GM12875 (cell line): ENCODE measurements around the gene SMIM33.
"Not testable (repeated sequence)": the region's sequence is repeated elsewhere in the genome, so short reads cannot be mapped to it uniquely, and the experiment has no call there.

Source experiments
- H3K4me3 ChIP-seq: one replicate; pipeline ENCODE4 v1.5.1; 2011; ENCODE audit warnings: low read depth, low read length, control low read depth
- TF ChIP-seq, protein P1 (sequence below): IDR thresholded peaks from 2 replicates; pipeline ENCODE4 v1.5.1; 2011; ENCODE audit warnings: low read depth, mild to moderate bottlenecking, control low read depth, inconsistent platforms, low read length, moderate library complexity, borderline replicate concordance; ENCODE audit not compliant: insufficient read depth

Gene SMIM33

DNA sequence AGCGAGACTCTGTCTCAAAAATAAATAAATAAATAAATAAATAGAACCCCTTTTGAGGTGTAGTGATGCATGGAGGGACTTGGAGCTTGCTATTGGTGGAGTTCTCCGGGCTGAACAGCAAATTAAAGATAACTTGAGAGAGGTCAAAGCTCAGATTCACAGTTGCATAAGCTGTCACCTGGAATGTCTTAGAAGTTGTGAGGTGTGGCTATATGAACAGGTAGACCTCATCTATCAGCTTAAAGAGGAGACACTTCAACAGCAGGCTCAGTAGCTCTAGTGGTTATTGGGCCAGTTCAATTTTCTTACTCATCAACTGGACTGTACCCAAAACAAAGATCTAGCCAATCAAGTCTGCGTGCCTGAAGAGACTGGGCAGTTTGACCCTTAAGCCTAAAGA, 23.5 kb downstream of the SMIM33 start:
- TF ChIP-seq, protein P1, sequence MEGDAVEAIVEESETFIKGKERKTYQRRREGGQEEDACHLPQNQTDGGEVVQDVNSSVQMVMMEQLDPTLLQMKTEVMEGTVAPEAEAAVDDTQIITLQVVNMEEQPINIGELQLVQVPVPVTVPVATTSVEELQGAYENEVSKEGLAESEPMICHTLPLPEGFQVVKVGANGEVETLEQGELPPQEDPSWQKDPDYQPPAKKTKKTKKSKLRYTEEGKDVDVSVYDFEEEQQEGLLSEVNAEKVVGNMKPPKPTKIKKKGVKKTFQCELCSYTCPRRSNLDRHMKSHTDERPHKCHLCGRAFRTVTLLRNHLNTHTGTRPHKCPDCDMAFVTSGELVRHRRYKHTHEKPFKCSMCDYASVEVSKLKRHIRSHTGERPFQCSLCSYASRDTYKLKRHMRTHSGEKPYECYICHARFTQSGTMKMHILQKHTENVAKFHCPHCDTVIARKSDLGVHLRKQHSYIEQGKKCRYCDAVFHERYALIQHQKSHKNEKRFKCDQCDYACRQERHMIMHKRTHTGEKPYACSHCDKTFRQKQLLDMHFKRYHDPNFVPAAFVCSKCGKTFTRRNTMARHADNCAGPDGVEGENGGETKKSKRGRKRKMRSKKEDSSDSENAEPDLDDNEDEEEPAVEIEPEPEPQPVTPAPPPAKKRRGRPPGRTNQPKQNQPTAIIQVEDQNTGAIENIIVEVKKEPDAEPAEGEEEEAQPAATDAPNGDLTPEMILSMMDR: no peak
- no peak overlapping the region for H3K4me3 ChIP-seq

GRCh38 chr5:139494832-139495231, 24.0 kb downstream of the SMIM33 start:
- no peak overlapping the region for H3K4me3 ChIP-seq
- TF ChIP-seq, protein P1: no peak

DNA sequence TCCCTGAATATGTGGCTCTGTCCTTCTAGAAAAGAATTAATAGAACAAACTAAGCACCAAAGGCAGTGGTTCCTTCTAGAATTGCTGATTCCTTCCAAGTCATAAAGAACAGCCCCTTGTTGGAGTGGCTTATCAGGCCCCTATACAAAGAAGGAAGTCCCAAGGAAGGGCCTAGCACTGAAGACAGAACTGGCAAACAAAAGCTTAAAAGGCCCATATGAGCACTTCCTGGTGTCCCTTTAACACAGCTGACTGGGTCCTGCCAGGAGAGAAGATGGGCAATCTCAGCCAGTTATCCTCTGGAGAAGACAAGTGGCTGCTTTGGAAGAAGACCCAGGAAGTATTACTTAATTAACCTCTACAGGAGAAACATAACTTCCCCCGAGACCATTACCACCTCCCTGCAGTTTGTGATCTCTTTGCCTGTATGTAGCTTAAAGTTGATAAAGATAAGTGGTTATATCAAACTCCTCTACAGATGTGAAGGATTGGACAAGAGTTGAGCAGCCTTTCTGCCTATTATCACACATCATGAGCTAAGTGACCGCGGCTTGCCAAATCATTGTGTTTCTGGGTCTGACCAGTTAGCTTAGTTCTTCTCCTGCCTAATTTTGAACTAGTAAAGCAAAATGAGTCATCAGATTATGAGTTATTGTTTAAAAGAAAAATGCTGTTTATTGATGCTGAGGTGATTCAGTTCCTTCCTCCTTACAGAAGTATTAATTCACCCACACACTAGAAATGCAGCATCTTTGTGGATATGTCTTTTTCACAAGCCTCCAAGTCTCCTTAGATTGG, 25.0 kb downstream of the SMIM33 start:
- TF ChIP-seq, protein P1: no peak
- no peak overlapping the region for H3K4me3 ChIP-seq

GRCh38 chr5:139501381-139501780, 30.6 kb downstream of the SMIM33 start:
- TF ChIP-seq, protein P1: no peak
- no peak overlapping the region for H3K4me3 ChIP-seq

DNA sequence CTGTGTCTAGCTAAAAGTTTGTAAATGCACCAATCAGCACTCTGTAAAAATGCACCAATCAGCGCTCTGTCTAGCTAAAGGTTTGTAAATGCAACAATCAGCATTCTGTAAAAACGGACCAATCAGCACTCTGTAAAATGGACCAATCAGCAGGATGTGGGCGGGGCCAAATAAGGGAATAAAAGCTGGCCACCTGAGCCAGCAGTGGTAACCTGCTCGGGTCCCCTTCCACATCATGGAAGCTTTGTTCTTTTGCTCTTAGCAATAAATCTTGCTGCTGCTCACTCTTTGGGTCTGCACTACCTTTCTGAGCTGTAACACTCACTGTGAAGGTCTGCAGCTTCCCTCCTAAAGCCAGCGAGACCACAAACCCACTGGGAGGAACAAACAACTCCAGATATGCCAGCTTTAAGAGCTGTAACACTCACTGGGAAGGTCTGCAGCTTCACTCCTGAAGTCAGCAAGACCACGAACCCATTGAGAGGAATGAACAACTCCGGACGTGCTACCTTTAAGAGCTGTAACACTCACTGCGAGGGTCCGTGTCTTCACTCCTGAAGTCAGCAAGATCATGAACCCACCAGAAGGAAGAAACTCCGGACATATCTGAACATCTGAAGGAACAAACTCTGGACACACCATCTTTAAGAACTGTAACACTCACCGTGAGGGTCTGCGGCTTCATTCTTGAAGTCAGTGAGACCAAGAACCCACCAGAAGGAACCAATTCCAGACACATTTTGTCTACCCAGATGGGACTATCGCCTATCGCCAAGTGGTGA, 32.4 kb downstream of the SMIM33 start:
- H3K4me3 ChIP-seq: not testable (repeated sequence)

GRCh38 chr5:139503879-139504278, 33.1 kb downstream of the SMIM33 start:
- not testable (repeated sequence) for H3K4me3 ChIP-seq

DNA sequence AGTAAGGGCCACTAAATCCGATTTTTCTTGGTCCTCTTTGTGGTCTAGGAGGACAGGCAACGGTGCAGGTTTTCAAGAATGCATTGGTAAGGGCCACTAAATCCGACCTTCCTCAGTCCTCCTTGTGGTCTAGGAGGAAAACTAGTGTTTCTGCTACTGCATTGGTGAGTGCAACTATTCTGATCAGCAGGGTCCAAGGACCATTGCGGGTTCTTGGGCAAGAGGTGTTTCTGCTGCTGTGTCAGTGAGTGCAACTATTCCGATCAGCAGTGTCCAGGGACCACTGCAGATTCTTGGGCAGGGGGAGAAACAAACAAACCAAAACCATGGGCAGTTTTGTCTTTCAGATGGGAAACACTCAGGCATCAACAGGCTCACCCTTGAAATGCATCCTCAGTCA, 33.9 kb downstream of the SMIM33 start:
- H3K4me3 ChIP-seq: not testable (repeated sequence)

DNA sequence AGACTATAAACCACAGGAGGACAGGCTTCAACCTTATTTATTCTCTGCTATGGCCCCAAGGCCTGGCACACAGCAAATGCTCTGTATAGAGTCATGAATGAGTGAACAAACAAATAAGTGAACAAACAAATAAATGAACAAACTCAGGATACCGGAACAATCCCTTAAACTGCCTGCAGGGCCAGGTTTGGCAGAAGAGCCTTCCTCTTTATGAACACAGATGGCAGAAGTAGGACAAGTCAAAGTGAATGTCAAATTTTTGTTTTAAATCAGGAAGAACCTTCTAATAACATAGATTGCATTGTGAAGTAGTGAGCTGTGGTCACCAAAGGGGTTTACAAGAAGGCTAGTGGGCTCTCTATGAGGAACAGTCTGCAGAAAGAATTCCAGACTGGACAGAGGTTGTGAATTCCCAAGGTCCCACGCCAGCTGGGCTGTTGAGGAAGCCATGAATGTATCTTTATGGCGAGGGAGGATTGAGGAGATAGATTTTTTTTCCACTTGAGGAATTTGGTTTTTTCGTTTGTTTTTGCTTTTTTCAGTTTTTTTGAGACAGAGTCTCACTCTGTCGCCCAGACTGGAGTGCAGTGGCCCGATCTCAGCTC, 42.1 kb downstream of the SMIM33 start:
- H3K4me3 ChIP-seq: no peak overlapping the region
- TF ChIP-seq, protein P1: no peak
